ENCODE measurements around the gene TSPEAR.

DNA sequence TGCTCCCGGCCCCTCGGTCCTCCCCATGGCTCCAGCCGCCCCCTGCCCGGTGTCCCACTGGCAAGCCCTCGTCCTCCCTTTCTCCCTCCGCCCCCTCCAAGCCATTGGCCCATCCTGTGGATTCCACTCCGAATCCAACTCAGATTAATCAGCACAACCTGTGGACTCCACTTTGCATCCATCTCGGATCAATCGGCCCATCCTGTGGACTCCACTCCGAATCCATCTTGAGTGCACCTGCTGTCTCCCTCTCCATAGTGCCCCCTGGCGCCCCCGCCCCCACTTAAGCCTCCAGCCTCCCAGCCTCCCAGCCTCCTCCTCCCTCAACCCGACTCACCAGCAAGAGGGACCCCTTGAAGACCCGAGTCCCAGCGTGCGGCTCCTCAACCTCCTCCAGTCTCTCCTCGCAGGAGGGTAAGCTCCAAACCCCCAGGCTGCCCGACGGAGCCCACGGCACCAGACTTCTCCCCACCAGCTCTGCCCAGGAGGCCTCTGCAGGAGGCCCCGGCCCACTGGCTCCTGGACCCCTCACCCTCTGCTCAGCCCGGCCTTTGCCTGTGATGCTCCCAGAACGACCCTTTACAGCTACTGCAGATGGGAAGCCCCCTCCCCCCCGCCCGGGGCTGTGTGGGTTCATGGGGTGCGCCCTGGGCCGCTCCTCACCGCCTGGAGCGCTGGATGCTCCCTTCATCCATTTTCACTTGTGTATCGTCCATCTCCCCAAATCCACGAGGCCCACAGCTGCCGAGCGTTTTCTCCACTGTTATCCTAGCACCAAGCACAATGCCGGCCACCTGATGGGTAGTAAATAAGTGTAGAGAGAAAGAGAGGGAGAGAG is 40.6 kb upstream of the TSPEAR start:
- TF ChIP-seq, protein P1, sequence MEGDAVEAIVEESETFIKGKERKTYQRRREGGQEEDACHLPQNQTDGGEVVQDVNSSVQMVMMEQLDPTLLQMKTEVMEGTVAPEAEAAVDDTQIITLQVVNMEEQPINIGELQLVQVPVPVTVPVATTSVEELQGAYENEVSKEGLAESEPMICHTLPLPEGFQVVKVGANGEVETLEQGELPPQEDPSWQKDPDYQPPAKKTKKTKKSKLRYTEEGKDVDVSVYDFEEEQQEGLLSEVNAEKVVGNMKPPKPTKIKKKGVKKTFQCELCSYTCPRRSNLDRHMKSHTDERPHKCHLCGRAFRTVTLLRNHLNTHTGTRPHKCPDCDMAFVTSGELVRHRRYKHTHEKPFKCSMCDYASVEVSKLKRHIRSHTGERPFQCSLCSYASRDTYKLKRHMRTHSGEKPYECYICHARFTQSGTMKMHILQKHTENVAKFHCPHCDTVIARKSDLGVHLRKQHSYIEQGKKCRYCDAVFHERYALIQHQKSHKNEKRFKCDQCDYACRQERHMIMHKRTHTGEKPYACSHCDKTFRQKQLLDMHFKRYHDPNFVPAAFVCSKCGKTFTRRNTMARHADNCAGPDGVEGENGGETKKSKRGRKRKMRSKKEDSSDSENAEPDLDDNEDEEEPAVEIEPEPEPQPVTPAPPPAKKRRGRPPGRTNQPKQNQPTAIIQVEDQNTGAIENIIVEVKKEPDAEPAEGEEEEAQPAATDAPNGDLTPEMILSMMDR (IDR thresholded peaks at IDR 0.05; ENCODE audit: low read depth, low read length), result no peak
- TF ChIP-seq, protein P2, sequence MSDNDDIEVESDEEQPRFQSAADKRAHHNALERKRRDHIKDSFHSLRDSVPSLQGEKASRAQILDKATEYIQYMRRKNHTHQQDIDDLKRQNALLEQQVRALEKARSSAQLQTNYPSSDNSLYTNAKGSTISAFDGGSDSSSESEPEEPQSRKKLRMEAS (IDR thresholded peaks at IDR 0.05; ENCODE audit: low read depth, low read length), result no peak

Measured in NB4 (cell line).